ENCODE data around the gene PLOD1. TPM values are rescaled to one million over a fixed set of nuclear protein-coding genes. Genes with fewer than 3 reads are reported as not detected.

PLOD1 gene
- total RNA-seq, 1 donor from 2014 or later: 54.8 TPM

- DNase-seq (ENCODE audit: low read depth): no peak
Observed at GRCh38 chr1:11925938-11926292, 8.6 kb upstream of the PLOD1 start.

GRCh38 chr1:11927866-11928592 is 6.5 kb upstream of the PLOD1 start:
- Histone ChIP-seq H3K27me3 (ENCODE audit: control insufficient read depth, insufficient read depth, low read length) (no peaks in the 10 kb centered on the region), H3K36me3 (ENCODE audit: control insufficient read depth, insufficient read depth, low read length) (no peaks in the 10 kb centered on the region), H3K4me3 (ENCODE audit: low read depth, low read length) (no peak overlapping the region)
- TF ChIP-seq CTCF (IDR thresholded peaks at IDR 0.05; ENCODE audit: insufficient read depth, low read length, severe bottlenecking): no peak
- DNase-seq (ENCODE audit: low read depth): no peak
- no peak for FAIRE-seq

More at GRCh38 chr1:11925938-11926292, 8.6 kb upstream of the PLOD1 start:
- FAIRE-seq: no peak
- H3K27me3 ChIP-seq (ENCODE audit: control insufficient read depth, insufficient read depth, low read length): no peaks in the 10 kb centered on the region
- H3K36me3 ChIP-seq (ENCODE audit: control insufficient read depth, insufficient read depth, low read length): peaks cover 8% of the 10 kb centered on the region
- peak overlapping the region; percentile 50 for H3K4me3 ChIP-seq (ENCODE audit: low read depth, low read length)
- no peak for TF ChIP-seq CTCF (IDR thresholded peaks at IDR 0.05; ENCODE audit: insufficient read depth, low read length, severe bottlenecking)

- no peaks in the 10 kb centered on the region for H3K27me3 ChIP-seq (ENCODE audit: control insufficient read depth, insufficient read depth, low read length)
- DNase-seq (ENCODE audit: low read depth) (peak; percentile 44), FAIRE-seq (no peak)
- H3K36me3 ChIP-seq (ENCODE audit: control insufficient read depth, insufficient read depth, low read length): no peaks in the 10 kb centered on the region
- no peak overlapping the region for H3K4me3 ChIP-seq (ENCODE audit: low read depth, low read length)
- TF ChIP-seq CTCF (IDR thresholded peaks at IDR 0.05; ENCODE audit: insufficient read depth, low read length, severe bottlenecking): no peak
Observed at GRCh38 chr1:11929849-11930248, 4.7 kb upstream of the PLOD1 start.

- DNase-seq (ENCODE audit: low read depth) (no peak), FAIRE-seq (no peak)
- TF ChIP-seq CTCF (IDR thresholded peaks at IDR 0.05; ENCODE audit: insufficient read depth, low read length, severe bottlenecking): no peak
- no peaks in the 10 kb centered on the region for H3K36me3 ChIP-seq (ENCODE audit: control insufficient read depth, insufficient read depth, low read length)
- no peak overlapping the region for H3K4me3 ChIP-seq (ENCODE audit: low read depth, low read length)
- H3K27me3 ChIP-seq (ENCODE audit: control insufficient read depth, insufficient read depth, low read length): no peaks in the 10 kb centered on the region
Observed at GRCh38 chr1:11930571-11931445, 3.7 kb upstream of the PLOD1 start.

GRCh38 chr1:11931845-11932244 is 2.7 kb upstream of the PLOD1 start:
- Histone ChIP-seq H3K4me3 (ENCODE audit: low read depth, low read length) (no peak overlapping the region), H3K27me3 (ENCODE audit: control insufficient read depth, insufficient read depth, low read length) (no peaks in the 10 kb centered on the region), H3K36me3 (ENCODE audit: control insufficient read depth, insufficient read depth, low read length) (peaks cover 2% of the 10 kb centered on the region)
- no peak for FAIRE-seq
- DNase-seq (ENCODE audit: low read depth): no peak
- no peak for TF ChIP-seq CTCF (IDR thresholded peaks at IDR 0.05; ENCODE audit: insufficient read depth, low read length, severe bottlenecking)
